NB4 (cell line): Measurements from ENCODE around the gene MOSMO.

Experiments used
- DNase-seq: peaks from one replicate; pipeline ENCODE4 v3.0.0; 2010; ENCODE audit warnings: low read depth
- H3K4me3 ChIP-seq: one replicate; pipeline ENCODE4 v1.5.1; 2011; ENCODE audit warnings: mild to moderate bottlenecking, low read depth, low read length, moderate library complexity
- MAX ChIP-seq: IDR thresholded peaks from 2 replicates; pipeline ENCODE4 v1.6.1; 2011; ENCODE audit warnings: low read depth, low read length

Gene MOSMO

GRCh38 chr16:22132801-22133200, 124.9 kb downstream of the MOSMO start:
- TF ChIP-seq MAX = no peak

More at GRCh38 chr16:22132801-22133200, 124.9 kb downstream of the MOSMO start:
- DNase-seq = no peak
- H3K4me3 ChIP-seq = no peak overlapping the region
